GM12874 (cell line): ENCODE results near the gene HINFP.
A peak's percentile ranks its signal among the peaks of the same experiment; 100 is the strongest.

Experiments used
- CTCF ChIP-seq: IDR thresholded peaks from 2 replicates; pipeline ENCODE4 v1.5.1; 2011; ENCODE audit warnings: low read depth, mild to moderate bottlenecking, control low read depth, low read length, moderate library complexity; ENCODE audit not compliant: insufficient read depth

HINFP gene

DNA sequence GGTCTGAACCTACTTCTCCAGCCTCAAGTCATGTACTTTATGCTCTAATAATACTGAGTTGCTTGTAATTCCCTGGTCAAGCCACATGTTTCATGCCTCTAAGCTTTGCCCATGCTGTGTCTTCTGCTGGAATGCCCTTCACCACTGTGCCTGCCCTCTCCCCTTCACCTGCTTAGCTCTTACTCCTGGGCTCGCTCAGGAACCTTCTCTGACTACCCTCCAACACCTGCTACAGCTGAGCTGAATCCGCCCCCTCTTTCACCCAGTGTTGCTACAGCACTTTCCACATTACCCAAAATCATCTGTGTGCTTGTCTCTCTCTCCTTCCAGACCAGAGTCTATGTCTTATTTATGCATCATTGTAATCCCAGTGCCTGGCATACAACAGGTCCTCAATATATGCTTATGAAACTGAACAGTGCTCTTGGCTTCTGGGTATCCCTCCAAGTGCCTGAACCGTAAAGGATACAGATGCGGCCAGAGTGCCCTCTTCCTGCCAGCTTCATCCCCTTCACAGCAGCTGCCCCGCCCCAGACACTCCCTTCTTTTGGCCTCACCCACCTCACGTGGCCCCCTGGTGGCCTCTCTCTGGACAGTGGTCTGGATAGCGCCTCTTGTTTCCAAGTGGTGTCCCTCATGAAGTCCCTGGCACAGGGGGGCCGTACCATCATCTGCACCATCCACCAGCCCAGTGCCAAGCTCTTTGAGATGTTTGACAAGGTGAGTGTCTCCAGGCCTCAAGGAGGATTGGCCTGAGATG lies 34.5 kb downstream of the HINFP start:
- peak; percentile 15; the same call in 1 of the 2 replicates for TF ChIP-seq CTCF

DNA sequence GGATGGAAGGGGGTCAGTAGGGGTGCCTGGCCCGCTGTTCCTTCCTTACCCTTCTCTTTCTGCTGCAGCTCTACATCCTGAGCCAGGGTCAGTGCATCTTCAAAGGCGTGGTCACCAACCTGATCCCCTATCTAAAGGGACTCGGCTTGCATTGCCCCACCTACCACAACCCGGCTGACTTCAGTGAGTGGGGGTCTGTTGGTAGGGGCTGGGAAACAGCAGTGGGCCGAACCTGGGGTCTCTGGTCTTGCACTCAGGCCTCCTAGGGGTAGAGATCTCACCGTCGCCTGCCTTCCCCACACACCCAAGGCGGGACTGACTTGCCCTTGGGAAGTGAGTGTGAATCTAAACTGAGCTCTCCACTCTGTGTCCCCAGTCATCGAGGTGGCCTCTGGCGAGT lies 35.1 kb downstream of the HINFP start:
- TF ChIP-seq CTCF = no peak

- no peak for TF ChIP-seq CTCF
Measured at GRCh38 chr11:119157063-119157462, 35.7 kb downstream of the HINFP start.

DNA sequence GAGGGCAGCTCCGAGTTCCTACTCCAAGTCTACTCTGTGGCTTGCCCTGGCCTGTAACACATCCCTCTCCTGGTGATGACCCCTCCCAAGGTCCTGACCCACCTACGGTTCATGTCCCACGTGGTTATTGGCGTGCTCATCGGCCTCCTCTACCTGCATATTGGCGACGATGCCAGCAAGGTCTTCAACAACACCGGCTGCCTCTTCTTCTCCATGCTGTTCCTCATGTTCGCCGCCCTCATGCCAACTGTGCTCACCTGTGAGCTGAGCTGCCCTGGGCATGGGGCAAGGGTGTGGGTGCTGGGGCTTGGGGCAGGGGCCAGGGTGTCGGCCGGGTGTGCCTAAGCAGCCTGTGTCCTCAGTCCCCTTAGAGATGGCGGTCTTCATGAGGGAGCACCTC lies 37.1 kb downstream of the HINFP start:
- TF ChIP-seq CTCF = no peak

DNA sequence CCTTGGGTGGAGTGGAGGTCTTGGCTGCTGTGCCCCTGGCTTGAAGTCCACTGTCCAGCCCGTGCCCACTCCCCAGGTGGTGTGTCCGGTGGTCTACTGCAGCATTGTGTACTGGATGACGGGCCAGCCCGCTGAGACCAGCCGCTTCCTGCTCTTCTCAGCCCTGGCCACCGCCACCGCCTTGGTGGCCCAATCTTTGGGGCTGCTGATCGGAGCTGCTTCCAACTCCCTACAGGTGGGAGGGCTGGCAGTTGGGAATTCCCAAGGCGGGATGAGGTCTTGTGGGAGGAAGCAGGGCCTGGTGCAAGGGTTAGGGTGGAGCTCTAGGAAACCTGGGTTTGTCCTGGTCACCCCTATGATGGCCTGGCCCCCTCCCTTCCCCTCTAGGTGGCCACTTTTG lies 38.8 kb downstream of the HINFP start:
- no peak for TF ChIP-seq CTCF

- TF ChIP-seq CTCF = no peak
Measured at GRCh38 chr11:119161871-119162270, 40.5 kb downstream of the HINFP start.

DNA sequence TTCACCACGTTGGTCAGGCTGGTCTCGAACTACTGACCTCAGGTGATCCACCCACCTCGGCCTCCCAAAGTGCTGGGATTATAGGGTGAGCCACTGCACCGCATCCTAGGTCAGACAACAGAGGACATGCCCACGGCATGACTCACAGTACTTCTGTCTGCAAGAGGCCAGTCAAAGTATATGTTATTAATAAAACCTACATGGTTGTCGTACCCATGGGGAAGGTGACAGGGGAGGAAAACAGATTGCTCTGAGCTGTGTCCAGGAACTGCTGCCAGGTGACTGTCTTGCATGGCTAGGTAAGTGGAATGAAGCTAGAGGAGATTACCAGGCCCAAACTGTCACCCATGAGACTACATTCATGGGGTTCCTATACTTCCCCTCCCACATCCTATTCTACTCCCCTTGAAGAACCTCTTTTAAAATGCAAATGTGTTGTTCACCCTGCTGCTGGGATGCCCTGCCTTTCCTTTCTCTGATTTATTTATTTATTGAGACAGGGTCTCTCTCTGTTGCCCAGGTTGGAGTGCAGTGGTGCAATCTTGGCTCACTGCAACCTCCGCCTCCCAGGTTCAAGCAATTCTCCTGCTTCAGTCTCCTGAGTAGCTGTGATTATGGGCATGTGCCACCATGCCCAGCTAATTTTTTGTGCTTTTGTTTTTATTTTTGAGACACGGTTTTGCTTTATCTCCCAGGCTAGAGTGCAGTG lies 45.1 kb downstream of the HINFP start:
- TF ChIP-seq CTCF = no peak
